Right atrium auricular region (tissue), 2 donors: ENCODE measurements around the gene ETV4. TPM values are rescaled to one million over a fixed set of nuclear protein-coding genes. Genes with fewer than 3 reads are reported as not detected.

Experiments used
- DNase-seq: peaks from one replicate; pipeline ENCODE4 v3.0.0-alpha.2; 2019; ENCODE audit warnings: low spot score
- H3K27ac ChIP-seq, 2 donors: fragments of 200-600 bp; sonication (generic); 1 replicate in 1 of 2; 2 replicates in 1 of 2; pipeline ENCODE4 v1.5.1; 2016 to 2019
- H3K27me3 ChIP-seq, 2 donors: fragments of 200-600 bp; sonication (generic); one replicate each; pipeline versions ENCODE4 v1.5.1 to v1.6.0; 2017 to 2019
- H3K36me3 ChIP-seq: fragments of 200-600 bp; sonication (generic); one replicate; pipeline ENCODE4 v1.5.1; 2016
- H3K4me1 ChIP-seq, 2 donors: fragments of 200-600 bp; sonication (generic); one replicate each; pipeline versions ENCODE4 v1.5.1 to v1.6.0; 2017 to 2019
- H3K4me3 ChIP-seq, 2 donors: fragments of 200-600 bp; sonication (generic); 1 replicate in 1 of 2; 2 replicates in 1 of 2; pipeline ENCODE4 v1.5.1; 2017 to 2019; ENCODE audit warnings: mild to moderate bottlenecking in 1 of 2, moderate library complexity in 1 of 2
- H3K9me3 ChIP-seq, 2 donors: fragments of 200-600 bp; sonication (generic); one replicate each; pipeline ENCODE4 v1.5.1; 2019
- total RNA-seq, 2 donors: library from RNA; depleted of rRNA; stranded (reverse); fragments of >200 nt; gene quantifications; one replicate each; pipeline ENCODE4 v1.1.0, GENCODE V29; 2016
- TF ChIP-seq, protein P1 (sequence below), 2 donors: fragments of 200-600 bp; sonication (generic); IDR thresholded peaks; one replicate each; pipeline ENCODE4 v1.5.1; 2019; ENCODE audit warnings: antibody characterized with exemption in 2 of 2

ETV4 gene
- total RNA-seq, 2 donors from 2014 or later = 3.1 to 5.0 TPM

DNA sequence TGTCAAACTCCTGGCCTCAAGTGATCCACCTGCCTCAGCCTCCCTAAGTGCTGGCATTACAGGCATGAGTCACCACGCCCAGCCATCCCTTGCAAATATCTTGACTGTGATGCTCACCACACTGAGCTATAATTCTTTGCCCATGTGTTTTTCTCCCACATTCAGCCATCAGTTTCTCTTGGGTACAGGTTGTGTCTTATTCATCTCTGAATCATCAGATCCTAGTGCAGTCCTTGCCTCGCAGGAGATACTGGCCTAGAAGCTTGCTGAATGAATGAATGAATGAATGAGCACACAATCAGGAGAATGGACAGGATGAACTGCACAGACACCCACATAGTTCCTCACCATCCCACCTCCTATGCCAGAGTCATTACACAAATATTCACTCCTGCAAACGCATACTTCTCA lies 24.4 kb upstream of the ETV4 start:
- Histone ChIP-seq H3K36me3 (no peaks in the 10 kb centered on the region), H3K27ac (no peak overlapping the region), H3K4me1 (no peaks in the 10 kb centered on the region), H3K4me3 (no peak overlapping the region), H3K27me3 (no peaks in the 10 kb centered on the region), H3K9me3 (no peaks in the 10 kb centered on the region)
- no peak for DNase-seq
- TF ChIP-seq, protein P1, sequence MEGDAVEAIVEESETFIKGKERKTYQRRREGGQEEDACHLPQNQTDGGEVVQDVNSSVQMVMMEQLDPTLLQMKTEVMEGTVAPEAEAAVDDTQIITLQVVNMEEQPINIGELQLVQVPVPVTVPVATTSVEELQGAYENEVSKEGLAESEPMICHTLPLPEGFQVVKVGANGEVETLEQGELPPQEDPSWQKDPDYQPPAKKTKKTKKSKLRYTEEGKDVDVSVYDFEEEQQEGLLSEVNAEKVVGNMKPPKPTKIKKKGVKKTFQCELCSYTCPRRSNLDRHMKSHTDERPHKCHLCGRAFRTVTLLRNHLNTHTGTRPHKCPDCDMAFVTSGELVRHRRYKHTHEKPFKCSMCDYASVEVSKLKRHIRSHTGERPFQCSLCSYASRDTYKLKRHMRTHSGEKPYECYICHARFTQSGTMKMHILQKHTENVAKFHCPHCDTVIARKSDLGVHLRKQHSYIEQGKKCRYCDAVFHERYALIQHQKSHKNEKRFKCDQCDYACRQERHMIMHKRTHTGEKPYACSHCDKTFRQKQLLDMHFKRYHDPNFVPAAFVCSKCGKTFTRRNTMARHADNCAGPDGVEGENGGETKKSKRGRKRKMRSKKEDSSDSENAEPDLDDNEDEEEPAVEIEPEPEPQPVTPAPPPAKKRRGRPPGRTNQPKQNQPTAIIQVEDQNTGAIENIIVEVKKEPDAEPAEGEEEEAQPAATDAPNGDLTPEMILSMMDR (IDR thresholded peaks at IDR 0.05) = no peak

DNA sequence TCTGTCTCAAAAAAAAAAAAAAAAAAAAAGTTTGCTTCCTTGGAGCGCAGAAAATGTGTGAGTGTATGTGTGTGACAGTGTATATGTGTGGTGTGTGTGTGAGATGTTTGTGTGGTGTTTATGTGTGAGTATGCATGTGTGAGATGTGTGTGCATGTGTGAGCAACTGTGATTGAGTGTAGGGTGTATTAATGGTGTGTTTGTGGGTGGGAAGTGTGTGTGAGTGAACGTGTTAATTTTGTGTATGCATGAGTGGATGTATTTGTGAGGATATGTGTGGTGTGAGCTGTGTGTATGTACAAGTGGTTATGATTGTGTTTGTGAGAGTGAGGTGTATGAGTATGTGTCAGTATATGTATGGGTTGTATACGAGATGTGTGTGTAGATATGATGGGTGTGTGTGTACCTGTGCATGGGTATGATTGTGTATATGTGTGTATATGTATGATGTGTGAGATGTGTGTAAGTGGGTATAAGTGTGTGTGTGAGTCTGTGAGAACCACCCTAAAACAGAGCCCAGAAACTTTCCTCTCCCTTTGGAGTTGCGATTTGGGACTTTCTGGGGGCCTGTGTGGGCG lies 22.5 kb upstream of the ETV4 start:
- TF ChIP-seq, protein P1 (IDR thresholded peaks at IDR 0.05) = no peak
- Histone ChIP-seq H3K27ac (no peak overlapping the region), H3K27me3 (no peaks in the 10 kb centered on the region), H3K36me3 (no peaks in the 10 kb centered on the region), H3K4me1 (no peaks in the 10 kb centered on the region), H3K9me3 (no peaks in the 10 kb centered on the region), H3K4me3 (no peak overlapping the region)
- no peak for DNase-seq

DNA sequence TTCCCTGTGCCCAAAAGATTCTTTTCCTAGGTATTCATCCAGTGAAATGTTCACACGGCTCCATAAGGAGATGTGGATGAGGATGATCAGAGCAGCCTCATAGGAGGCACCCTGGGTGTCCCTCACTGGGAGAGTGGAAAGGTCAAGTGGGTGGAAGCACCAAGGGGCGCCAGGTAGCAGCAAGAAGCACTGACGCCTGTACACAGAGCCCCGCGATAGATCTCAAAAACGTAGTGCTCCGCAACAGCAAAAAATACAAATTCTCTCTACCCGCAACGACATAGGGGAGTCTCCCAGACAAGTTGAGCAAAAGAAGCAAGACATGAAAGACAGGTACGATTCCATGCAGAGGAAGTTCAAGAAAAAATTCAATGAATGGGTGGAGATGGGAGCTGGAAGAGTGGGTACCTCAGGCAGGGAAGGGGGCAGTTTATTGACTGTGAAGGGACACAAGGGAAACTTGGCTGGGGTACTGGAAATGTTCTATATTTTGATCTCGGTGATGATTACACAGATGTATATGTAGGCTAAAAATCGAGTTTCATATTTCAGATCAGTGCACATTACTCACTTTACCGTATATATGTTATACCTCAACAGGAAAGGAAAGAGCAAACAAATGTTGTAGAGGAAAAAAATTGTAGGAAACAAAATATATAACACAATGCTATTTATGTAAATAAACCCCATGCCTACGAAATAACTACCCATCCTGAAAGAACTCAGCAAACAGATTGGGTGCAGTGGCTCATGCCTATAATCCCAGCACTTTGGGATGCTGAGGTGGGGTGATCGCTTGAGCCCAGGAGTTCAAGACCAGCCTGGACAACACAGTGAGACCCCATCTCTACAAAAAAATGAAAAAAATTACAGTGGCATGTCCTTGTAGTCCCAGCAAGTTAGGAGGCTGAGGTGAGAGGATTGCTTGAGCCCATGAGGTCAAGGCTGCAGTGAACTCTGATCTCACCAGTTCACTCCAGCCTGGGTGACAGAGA lies 17.8 kb upstream of the ETV4 start:
- Histone ChIP-seq H3K4me1 (no peaks in the 10 kb centered on the region), H3K27ac (no peak overlapping the region), H3K36me3 (no peaks in the 10 kb centered on the region), H3K9me3 (no peaks in the 10 kb centered on the region), H3K4me3 (no peak overlapping the region), H3K27me3 (no peaks in the 10 kb centered on the region)
- TF ChIP-seq, protein P1 (IDR thresholded peaks at IDR 0.05) = no peak
- DNase-seq = no peak

DNA sequence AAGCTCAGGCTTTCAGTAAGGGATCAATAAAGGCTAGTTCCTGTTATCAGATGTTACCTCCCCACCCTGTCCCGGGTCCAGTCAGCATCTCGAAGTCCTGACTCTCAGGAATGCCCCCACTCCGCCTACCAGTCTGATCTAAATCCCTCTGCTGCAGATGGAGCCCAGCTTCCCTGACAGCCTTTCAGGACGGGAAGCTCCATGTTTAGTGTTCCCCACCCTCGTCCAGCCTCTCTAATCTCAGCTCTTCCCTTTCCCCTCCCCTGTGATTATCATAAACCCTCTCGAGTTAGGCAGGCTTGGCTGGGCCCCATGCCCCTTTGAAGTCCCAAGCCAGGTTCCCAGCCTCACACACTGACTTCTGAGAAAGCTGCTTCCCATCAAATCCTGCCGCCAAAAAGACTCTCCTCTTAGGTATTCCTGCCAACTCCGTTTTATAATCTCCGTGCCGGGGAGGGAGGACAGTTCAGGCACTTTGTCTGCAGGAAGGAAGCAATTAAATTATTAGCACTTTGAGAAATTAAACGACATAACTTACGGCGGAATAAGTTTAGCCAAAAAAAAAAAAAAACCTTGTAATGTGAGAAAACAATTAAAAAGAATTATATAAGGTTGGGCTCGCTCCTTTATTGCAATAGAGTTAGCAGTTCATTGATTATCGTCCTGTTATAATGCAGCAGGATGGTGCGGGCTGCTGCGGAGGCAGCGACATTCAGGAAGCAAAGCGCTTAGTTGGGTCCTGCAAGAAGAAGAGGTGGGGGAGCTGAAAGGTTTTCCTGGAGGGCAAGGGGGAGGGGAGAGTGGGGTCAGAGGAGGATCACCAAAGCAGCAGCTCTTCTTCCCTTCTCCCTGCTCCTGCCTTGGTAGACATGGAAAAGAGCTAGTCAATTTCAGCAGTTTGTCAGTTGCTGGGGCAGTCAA lies 16.8 kb upstream of the ETV4 start:
- Histone ChIP-seq H3K27me3 (no peaks in the 10 kb centered on the region), H3K4me1 (no peaks in the 10 kb centered on the region), H3K9me3 (no peaks in the 10 kb centered on the region), H3K27ac (no peak overlapping the region), H3K36me3 (no peaks in the 10 kb centered on the region), H3K4me3 (no peak overlapping the region)
- TF ChIP-seq, protein P1 (IDR thresholded peaks at IDR 0.05) = no peak
- DNase-seq = no peak

DNA sequence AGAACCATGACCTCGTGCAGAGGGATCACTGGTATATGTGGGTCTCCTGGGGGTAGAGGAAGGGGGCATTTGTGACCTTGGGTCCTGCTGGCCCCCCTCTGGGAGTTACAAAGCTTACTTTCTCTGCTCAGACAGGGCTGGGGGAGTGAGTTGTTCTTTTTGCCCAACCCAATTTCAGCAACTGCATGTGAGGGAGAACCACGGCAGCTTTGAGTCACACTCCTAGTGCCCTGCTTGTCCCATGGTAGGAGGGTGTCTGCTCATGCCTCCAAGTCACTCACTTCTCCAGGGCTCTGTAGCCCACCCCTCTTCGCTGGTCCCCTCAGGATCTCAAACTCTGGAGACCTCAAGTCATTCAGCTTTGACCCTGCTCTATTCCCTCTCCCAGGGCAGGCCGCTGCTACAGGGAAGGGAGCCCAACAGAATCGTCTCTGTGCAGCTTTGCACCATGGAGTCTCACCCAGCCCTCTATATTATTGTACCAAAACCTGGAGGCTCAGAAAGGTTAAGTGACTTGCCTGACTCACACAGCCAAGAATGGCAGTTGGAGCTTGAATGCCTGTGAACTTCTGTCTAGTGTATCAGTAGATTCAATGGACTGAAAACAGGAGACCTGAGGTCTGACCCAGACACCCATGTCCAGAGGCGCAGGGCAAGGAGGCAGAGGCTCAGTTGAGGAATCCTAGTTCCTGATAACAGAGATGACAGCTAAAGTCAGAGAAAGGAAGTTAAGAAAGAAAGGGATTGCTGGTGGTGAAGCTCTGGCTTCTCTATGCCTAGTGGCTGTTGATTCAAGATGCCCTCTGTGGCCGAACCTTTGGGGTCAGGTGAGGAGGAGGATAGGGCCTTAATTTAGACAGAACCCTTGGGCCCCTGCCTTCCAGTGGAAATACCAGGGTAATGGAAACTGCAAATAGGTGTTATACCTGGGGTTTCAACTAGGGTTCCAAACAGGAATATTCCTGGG lies 14.6 kb upstream of the ETV4 start:
- DNase-seq = no peak
- H3K27ac ChIP-seq = no peak overlapping the region
- H3K36me3 ChIP-seq = no peaks in the 10 kb centered on the region
- no peaks in the 10 kb centered on the region for H3K9me3 ChIP-seq
- H3K4me3 ChIP-seq = no peak overlapping the region
- H3K27me3 ChIP-seq = no peaks in the 10 kb centered on the region
- TF ChIP-seq, protein P1 (IDR thresholded peaks at IDR 0.05) = no peak
- H3K4me1 ChIP-seq = no peaks in the 10 kb centered on the region
